Stimulated activated CD8-positive, alpha-beta memory T cell treated with anti-CD3 and anti-CD28 coated beads, Interleukin-15, amount 100 ng/mL, for 24 hours (primary cell): ENCODE measurements around the gene ZBTB3.
"Not testable (repeated sequence)": the region's sequence is repeated elsewhere in the genome, so short reads cannot be mapped to it uniquely, and the experiment has no call there.

Experiments
- DNase-seq: peaks from one replicate; pipeline ENCODE4 v3.0.0-alpha.2; 2020; ENCODE audit warnings: low read depth

Gene ZBTB3

GRCh38 chr11:62716206-62716605 is 37.8 kb downstream of the ZBTB3 start:
- no peak for DNase-seq

- no peak for DNase-seq
Measured at GRCh38 chr11:62715150-62716130, 38.5 kb downstream of the ZBTB3 start.

- DNase-seq, result no peak
Measured at GRCh38 chr11:62713343-62713742, 40.6 kb downstream of the ZBTB3 start.

- no peak for DNase-seq
Measured at GRCh38 chr11:62712861-62713260, 41.1 kb downstream of the ZBTB3 start.

- DNase-seq, result no peak
Measured at GRCh38 chr11:62712276-62712812, 41.6 kb downstream of the ZBTB3 start.

GRCh38 chr11:62710001-62710345 is 44.0 kb downstream of the ZBTB3 start:
- no peak for DNase-seq

- peak; percentile 70 for DNase-seq
Measured at GRCh38 chr11:62709247-62710000, 44.5 kb downstream of the ZBTB3 start.

- DNase-seq, result no peak
Measured at GRCh38 chr11:62708793-62709192, 45.2 kb downstream of the ZBTB3 start.

- no peak for DNase-seq
Measured at GRCh38 chr11:62708392-62708791, 45.6 kb downstream of the ZBTB3 start.

- no peak for DNase-seq
Measured at GRCh38 chr11:62707277-62707861, 46.6 kb downstream of the ZBTB3 start, which contains the start of the genes BSCL2 and GNG3. Gene BSCL2 (minus strand): TSS chr11:62707424. CDS start chr11:62707195, 229 bp downstream. Gene GNG3 (plus strand): TSS chr11:62707676. CDS start chr11:62708296, 620 bp downstream.

- no peak for DNase-seq
Measured at GRCh38 chr11:62706850-62707247, 47.1 kb downstream of the ZBTB3 start.

GRCh38 chr11:62705880-62706849 is 47.8 kb downstream of the ZBTB3 start:
- DNase-seq, result peak; percentile 94

GRCh38 chr11:62705413-62705812 is 48.5 kb downstream of the ZBTB3 start:
- DNase-seq, result no peak

- not testable (repeated sequence) for DNase-seq
Measured at GRCh38 chr11:62703921-62704320, 50.0 kb downstream of the ZBTB3 start.

- no peak for DNase-seq
Measured at GRCh38 chr11:62702246-62702645, 51.7 kb downstream of the ZBTB3 start.
